Measurements from ENCODE around the gene SPG11. TPM values are rescaled to one million over a fixed set of nuclear protein-coding genes. Genes with fewer than 3 reads are reported as not detected.

The SPG11 gene
- total and polyA plus RNA-seq, 2 experiments from 2014 or later, result 23.3 to 42.2 TPM

DNA sequence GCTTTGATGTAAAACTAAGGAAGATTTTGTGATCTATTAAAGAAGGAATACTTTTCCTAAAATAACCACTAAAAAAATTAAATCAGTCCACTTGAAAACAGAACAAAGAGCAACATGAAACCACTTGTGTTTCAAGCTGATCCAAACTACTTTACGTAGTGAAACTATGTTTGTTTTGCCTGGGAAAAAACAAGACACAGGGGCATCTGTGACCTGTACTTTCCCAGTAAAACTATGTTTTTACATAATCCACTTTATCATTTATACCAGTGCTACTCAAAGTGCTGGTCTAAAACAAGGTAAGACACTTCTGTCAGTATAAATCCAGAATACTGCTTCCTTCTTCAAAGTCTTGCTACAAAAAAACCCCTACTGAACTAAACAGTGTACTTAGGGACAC, 56.7 kb downstream of the SPG11 start (continued):
- TF ChIP-seq, protein P1, sequence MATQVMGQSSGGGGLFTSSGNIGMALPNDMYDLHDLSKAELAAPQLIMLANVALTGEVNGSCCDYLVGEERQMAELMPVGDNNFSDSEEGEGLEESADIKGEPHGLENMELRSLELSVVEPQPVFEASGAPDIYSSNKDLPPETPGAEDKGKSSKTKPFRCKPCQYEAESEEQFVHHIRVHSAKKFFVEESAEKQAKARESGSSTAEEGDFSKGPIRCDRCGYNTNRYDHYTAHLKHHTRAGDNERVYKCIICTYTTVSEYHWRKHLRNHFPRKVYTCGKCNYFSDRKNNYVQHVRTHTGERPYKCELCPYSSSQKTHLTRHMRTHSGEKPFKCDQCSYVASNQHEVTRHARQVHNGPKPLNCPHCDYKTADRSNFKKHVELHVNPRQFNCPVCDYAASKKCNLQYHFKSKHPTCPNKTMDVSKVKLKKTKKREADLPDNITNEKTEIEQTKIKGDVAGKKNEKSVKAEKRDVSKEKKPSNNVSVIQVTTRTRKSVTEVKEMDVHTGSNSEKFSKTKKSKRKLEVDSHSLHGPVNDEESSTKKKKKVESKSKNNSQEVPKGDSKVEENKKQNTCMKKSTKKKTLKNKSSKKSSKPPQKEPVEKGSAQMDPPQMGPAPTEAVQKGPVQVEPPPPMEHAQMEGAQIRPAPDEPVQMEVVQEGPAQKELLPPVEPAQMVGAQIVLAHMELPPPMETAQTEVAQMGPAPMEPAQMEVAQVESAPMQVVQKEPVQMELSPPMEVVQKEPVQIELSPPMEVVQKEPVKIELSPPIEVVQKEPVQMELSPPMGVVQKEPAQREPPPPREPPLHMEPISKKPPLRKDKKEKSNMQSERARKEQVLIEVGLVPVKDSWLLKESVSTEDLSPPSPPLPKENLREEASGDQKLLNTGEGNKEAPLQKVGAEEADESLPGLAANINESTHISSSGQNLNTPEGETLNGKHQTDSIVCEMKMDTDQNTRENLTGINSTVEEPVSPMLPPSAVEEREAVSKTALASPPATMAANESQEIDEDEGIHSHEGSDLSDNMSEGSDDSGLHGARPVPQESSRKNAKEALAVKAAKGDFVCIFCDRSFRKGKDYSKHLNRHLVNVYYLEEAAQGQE (IDR thresholded peaks at IDR 0.05; ENCODE audit: unreplicated experiment), result no peak
- TF ChIP-seq, protein P2, sequence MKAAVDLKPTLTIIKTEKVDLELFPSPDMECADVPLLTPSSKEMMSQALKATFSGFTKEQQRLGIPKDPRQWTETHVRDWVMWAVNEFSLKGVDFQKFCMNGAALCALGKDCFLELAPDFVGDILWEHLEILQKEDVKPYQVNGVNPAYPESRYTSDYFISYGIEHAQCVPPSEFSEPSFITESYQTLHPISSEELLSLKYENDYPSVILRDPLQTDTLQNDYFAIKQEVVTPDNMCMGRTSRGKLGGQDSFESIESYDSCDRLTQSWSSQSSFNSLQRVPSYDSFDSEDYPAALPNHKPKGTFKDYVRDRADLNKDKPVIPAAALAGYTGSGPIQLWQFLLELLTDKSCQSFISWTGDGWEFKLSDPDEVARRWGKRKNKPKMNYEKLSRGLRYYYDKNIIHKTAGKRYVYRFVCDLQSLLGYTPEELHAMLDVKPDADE (IDR thresholded peaks at IDR 0.05), result no peak
- TF ChIP-seq JUNB (IDR thresholded peaks at IDR 0.05; ENCODE audit: unreplicated experiment) (no peak), ZNF114 (CRISPR knock-in tag; IDR thresholded peaks at IDR 0.05) (no peak), STAT1 (IDR thresholded peaks at IDR 0.05; ENCODE audit: unreplicated experiment) (no peak), EZH2 (IDR thresholded peaks at IDR 0.05; ENCODE audit: low read depth, unreplicated experiment) (no peak), ZNF331 (CRISPR knock-in tag; IDR thresholded peaks at IDR 0.05; ENCODE audit: low read depth) (no peak), POLR2AphosphoS5 (IDR thresholded peaks at IDR 0.05; ENCODE audit: low read depth) (no peak)
- TF ChIP-seq, protein P3, sequence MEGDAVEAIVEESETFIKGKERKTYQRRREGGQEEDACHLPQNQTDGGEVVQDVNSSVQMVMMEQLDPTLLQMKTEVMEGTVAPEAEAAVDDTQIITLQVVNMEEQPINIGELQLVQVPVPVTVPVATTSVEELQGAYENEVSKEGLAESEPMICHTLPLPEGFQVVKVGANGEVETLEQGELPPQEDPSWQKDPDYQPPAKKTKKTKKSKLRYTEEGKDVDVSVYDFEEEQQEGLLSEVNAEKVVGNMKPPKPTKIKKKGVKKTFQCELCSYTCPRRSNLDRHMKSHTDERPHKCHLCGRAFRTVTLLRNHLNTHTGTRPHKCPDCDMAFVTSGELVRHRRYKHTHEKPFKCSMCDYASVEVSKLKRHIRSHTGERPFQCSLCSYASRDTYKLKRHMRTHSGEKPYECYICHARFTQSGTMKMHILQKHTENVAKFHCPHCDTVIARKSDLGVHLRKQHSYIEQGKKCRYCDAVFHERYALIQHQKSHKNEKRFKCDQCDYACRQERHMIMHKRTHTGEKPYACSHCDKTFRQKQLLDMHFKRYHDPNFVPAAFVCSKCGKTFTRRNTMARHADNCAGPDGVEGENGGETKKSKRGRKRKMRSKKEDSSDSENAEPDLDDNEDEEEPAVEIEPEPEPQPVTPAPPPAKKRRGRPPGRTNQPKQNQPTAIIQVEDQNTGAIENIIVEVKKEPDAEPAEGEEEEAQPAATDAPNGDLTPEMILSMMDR (conservative IDR thresholded peaks at IDR 0.05; ENCODE audit: low read depth in 2 of 2), result no peak

DNA sequence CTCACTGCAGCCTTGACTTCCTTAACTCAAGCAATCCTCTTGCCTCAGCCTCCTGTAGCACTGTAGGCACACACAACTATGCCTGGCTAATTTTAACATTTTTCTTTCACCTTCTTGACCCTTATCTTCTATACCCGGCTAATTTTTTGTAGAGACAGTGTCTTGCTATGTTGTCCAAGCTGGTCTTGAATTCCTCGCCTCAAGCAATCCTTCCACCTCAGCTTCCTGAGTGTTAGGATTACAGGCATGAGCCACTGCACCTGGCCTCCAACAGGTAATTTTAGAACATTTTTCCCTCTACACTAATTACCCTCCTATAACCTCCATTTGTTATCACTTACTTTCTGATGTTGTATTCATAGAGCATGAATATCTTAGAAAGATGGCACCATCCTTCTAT, 60.3 kb downstream of the SPG11 start:
- H3K27ac ChIP-seq (ENCODE audit: low read depth), result no peak overlapping the region
- no peaks in the 10 kb centered on the region for H3K9me3 Mint-ChIP-seq
- H3K4me3 ChIP-seq, result no peak overlapping the region
- H3K27me3 ChIP-seq (ENCODE audit: insufficient read depth), result no peaks in the 10 kb centered on the region
- H2AFZ ChIP-seq, result no peak overlapping the region
- no peak overlapping the region for H3K27ac Mint-ChIP-seq
- no peaks in the 10 kb centered on the region for H3K79me2 ChIP-seq (replicated peaks; ENCODE audit: insufficient read depth)
- H3F3A ChIP-seq (replicated peaks; ENCODE audit: low read depth), result no peaks in the 10 kb centered on the region
- DNase-seq (ENCODE audit: low spot score), result no peak
- H3K4me1 ChIP-seq (ENCODE audit: insufficient read depth), result no peaks in the 10 kb centered on the region
- ATAC-seq, result no peak
- H3K27me3 Mint-ChIP-seq (ENCODE audit: insufficient read depth, low read depth, poor library complexity), result no peaks in the 10 kb centered on the region
- peaks cover 38% of the 10 kb centered on the region for H3K36me3 Mint-ChIP-seq (ENCODE audit: low read depth)
- no peaks in the 10 kb centered on the region for H3K4me1 Mint-ChIP-seq
- no peak overlapping the region for H3K4me3 Mint-ChIP-seq
- no peaks in the 10 kb centered on the region for H4K20me1 ChIP-seq (replicated peaks; ENCODE audit: insufficient read depth)
- no peak overlapping the region for H3K4me2 ChIP-seq
- peaks cover 20% of the 10 kb centered on the region; the same call in 1 of the 2 replicates for H3K36me3 ChIP-seq (ENCODE audit: insufficient read depth)
- H3K9me2 ChIP-seq (ENCODE audit: insufficient read depth), result no peaks in the 10 kb centered on the region
- TF ChIP-seq POLR2AphosphoS5 (IDR thresholded peaks at IDR 0.05; ENCODE audit: low read depth), result no peak
- TF ChIP-seq JUNB (IDR thresholded peaks at IDR 0.05; ENCODE audit: unreplicated experiment), result no peak
- TF ChIP-seq STAT1 (IDR thresholded peaks at IDR 0.05; ENCODE audit: unreplicated experiment), result no peak
- TF ChIP-seq NANOG (IDR thresholded peaks at IDR 0.05; ENCODE audit: borderline replicate concordance), result no peak
- TF ChIP-seq EZH2 (IDR thresholded peaks at IDR 0.05; ENCODE audit: low read depth, unreplicated experiment), result no peak
- TF ChIP-seq, protein P4, sequence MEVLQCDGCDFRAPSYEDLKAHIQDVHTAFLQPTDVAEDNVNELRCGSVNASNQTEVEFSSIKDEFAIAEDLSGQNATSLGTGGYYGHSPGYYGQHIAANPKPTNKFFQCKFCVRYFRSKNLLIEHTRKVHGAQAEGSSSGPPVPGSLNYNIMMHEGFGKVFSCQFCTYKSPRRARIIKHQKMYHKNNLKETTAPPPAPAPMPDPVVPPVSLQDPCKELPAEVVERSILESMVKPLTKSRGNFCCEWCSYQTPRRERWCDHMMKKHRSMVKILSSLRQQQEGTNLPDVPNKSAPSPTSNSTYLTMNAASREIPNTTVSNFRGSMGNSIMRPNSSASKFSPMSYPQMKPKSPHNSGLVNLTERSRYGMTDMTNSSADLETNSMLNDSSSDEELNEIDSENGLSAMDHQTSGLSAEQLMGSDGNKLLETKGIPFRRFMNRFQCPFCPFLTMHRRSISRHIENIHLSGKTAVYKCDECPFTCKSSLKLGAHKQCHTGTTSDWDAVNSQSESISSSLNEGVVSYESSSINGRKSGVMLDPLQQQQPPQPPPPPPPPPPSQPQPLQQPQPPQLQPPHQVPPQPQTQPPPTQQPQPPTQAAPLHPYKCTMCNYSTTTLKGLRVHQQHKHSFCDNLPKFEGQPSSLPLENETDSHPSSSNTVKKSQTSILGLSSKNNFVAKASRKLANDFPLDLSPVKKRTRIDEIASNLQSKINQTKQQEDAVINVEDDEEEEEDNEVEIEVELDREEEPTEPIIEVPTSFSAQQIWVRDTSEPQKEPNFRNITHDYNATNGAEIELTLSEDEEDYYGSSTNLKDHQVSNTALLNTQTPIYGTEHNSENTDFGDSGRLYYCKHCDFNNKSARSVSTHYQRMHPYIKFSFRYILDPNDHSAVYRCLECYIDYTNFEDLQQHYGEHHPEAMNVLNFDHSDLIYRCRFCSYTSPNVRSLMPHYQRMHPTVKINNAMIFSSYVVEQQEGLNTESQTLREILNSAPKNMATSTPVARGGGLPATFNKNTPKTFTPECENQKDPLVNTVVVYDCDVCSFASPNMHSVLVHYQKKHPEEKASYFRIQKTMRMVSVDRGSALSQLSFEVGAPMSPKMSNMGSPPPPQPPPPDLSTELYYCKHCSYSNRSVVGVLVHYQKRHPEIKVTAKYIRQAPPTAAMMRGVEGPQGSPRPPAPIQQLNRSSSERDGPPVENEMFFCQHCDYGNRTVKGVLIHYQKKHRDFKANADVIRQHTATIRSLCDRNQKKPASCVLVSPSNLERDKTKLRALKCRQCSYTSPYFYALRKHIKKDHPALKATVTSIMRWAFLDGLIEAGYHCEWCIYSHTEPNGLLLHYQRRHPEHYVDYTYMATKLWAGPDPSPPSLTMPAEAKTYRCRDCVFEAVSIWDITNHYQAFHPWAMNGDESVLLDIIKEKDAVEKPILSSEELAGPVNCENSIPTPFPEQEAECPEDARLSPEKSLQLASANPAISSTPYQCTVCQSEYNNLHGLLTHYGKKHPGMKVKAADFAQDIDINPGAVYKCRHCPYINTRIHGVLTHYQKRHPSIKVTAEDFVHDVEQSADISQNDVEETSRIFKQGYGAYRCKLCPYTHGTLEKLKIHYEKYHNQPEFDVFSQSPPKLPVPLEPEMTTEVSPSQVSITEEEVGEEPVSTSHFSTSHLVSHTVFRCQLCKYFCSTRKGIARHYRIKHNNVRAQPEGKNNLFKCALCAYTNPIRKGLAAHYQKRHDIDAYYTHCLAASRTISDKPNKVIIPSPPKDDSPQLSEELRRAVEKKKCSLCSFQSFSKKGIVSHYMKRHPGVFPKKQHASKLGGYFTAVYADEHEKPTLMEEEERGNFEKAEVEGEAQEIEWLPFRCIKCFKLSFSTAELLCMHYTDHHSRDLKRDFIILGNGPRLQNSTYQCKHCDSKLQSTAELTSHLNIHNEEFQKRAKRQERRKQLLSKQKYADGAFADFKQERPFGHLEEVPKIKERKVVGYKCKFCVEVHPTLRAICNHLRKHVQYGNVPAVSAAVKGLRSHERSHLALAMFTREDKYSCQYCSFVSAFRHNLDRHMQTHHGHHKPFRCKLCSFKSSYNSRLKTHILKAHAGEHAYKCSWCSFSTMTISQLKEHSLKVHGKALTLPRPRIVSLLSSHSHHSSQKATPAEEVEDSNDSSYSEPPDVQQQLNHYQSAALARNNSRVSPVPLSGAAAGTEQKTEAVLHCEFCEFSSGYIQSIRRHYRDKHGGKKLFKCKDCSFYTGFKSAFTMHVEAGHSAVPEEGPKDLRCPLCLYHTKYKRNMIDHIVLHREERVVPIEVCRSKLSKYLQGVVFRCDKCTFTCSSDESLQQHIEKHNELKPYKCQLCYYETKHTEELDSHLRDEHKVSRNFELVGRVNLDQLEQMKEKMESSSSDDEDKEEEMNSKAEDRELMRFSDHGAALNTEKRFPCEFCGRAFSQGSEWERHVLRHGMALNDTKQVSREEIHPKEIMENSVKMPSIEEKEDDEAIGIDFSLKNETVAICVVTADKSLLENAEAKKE (CRISPR knock-in tag; IDR thresholded peaks at IDR 0.05), result no peak

All from GM23338 (cell line).